Measurements from ENCODE around the gene PPBP. TPM values are rescaled to one million over a fixed set of nuclear protein-coding genes. Genes with fewer than 3 reads are reported as not detected.

Gene PPBP
- total RNA-seq, 2 donors from 2014 or later: not detected

- TF ChIP-seq, protein P1, sequence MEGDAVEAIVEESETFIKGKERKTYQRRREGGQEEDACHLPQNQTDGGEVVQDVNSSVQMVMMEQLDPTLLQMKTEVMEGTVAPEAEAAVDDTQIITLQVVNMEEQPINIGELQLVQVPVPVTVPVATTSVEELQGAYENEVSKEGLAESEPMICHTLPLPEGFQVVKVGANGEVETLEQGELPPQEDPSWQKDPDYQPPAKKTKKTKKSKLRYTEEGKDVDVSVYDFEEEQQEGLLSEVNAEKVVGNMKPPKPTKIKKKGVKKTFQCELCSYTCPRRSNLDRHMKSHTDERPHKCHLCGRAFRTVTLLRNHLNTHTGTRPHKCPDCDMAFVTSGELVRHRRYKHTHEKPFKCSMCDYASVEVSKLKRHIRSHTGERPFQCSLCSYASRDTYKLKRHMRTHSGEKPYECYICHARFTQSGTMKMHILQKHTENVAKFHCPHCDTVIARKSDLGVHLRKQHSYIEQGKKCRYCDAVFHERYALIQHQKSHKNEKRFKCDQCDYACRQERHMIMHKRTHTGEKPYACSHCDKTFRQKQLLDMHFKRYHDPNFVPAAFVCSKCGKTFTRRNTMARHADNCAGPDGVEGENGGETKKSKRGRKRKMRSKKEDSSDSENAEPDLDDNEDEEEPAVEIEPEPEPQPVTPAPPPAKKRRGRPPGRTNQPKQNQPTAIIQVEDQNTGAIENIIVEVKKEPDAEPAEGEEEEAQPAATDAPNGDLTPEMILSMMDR (IDR thresholded peaks at IDR 0.05): no peak
- no peaks in the 10 kb centered on the region for H3K36me3 ChIP-seq
- peaks cover 0 to 15% of the 10 kb centered on the region in 2 donors for H3K4me1 ChIP-seq (ENCODE audit: control insufficient read depth in 1 of 2, low read depth in 2 of 2)
- no peak for ATAC-seq (ENCODE audit: insufficient number of reproducible peaks, low FRiP score, low read depth)
- no peak overlapping the region for H3K4me3 ChIP-seq
- H3K27me3 ChIP-seq (replicated peaks; ENCODE audit: insufficient read depth): no peaks in the 10 kb centered on the region
- no peaks in the 10 kb centered on the region for H3K9me3 ChIP-seq
- H3K27ac ChIP-seq: no peak overlapping the region
- no peak for DNase-seq (ENCODE audit: low spot score)
Observed at GRCh38 chr4:73945674-73946449, 42.1 kb downstream of the PPBP start.

GRCh38 chr4:73945140-73945539, 42.9 kb downstream of the PPBP start:
- no peak for ATAC-seq (ENCODE audit: insufficient number of reproducible peaks, low FRiP score, low read depth)

GRCh38 chr4:73944061-73944875, 43.7 kb downstream of the PPBP start:
- Histone ChIP-seq H3K4me1 (ENCODE audit: control insufficient read depth in 1 of 2, low read depth in 2 of 2) (peaks cover 0 to 15% of the 10 kb centered on the region in 2 donors), H3K27ac (no peak overlapping the region), H3K4me3 (peak overlapping the region; percentile 62), H3K9me3 (no peaks in the 10 kb centered on the region), H3K27me3 (replicated peaks; ENCODE audit: insufficient read depth) (no peaks in the 10 kb centered on the region), H3K36me3 (no peaks in the 10 kb centered on the region)
- TF ChIP-seq, protein P1 (IDR thresholded peaks at IDR 0.05): no peak
- DNase-seq (ENCODE audit: low spot score) (no peak), ATAC-seq (ENCODE audit: insufficient number of reproducible peaks, low FRiP score, low read depth) (no peak)

More at GRCh38 chr4:73945140-73945539, 42.9 kb downstream of the PPBP start:
- DNase-seq (ENCODE audit: low spot score): no peak
- Histone ChIP-seq H3K27ac (no peak overlapping the region), H3K36me3 (no peaks in the 10 kb centered on the region), H3K4me1 (ENCODE audit: control insufficient read depth in 1 of 2, low read depth in 2 of 2) (peaks cover 0 to 15% of the 10 kb centered on the region in 2 donors), H3K27me3 (replicated peaks; ENCODE audit: insufficient read depth) (no peaks in the 10 kb centered on the region), H3K4me3 (no peak overlapping the region), H3K9me3 (no peaks in the 10 kb centered on the region)
- TF ChIP-seq, protein P1 (IDR thresholded peaks at IDR 0.05): no peak

GRCh38 chr4:73943555-73943954, 44.4 kb downstream of the PPBP start:
- Histone ChIP-seq H3K4me1 (ENCODE audit: control insufficient read depth in 1 of 2, low read depth in 2 of 2) (peaks cover 0 to 12% of the 10 kb centered on the region in 2 donors), H3K27me3 (replicated peaks; ENCODE audit: insufficient read depth) (no peaks in the 10 kb centered on the region), H3K36me3 (no peaks in the 10 kb centered on the region), H3K27ac (no peak overlapping the region), H3K4me3 (no peak overlapping the region), H3K9me3 (no peaks in the 10 kb centered on the region)
- no peak for DNase-seq (ENCODE audit: low spot score)
- no peak for ATAC-seq (ENCODE audit: insufficient number of reproducible peaks, low FRiP score, low read depth)
- TF ChIP-seq, protein P1 (IDR thresholded peaks at IDR 0.05): no peak

- no peaks in the 10 kb centered on the region for H3K36me3 ChIP-seq
- no peaks in the 10 kb centered on the region for H3K9me3 ChIP-seq
- no peaks in the 10 kb centered on the region for H3K27me3 ChIP-seq (replicated peaks; ENCODE audit: insufficient read depth)
- H3K27ac ChIP-seq: no peak overlapping the region
- no peak overlapping the region for H3K4me3 ChIP-seq
- H3K4me1 ChIP-seq (ENCODE audit: control insufficient read depth in 1 of 2, low read depth in 2 of 2): no peaks in the 10 kb centered on the region
- TF ChIP-seq, protein P1 (IDR thresholded peaks at IDR 0.05): no peak
- DNase-seq (ENCODE audit: low spot score) (no peak), ATAC-seq (ENCODE audit: insufficient number of reproducible peaks, low FRiP score, low read depth) (no peak)
Observed at GRCh38 chr4:73936969-73937368, 51.0 kb downstream of the PPBP start.

Data from thoracic aorta (tissue), 2 donors.